GM18519 (cell line): ENCODE measurements around the gene LRRN4.
"Not testable (repeated sequence)": the region's sequence is repeated elsewhere in the genome, so short reads cannot be mapped to it uniquely, and the experiment has no call there.

ENCODE experiments used
- ATAC-seq: cut with Tn5 transposase; IDR thresholded peaks from one replicate; pipeline ENCODE4 v1.9.1; 2021; ENCODE audit warnings: mild to moderate bottlenecking, moderate library complexity; ENCODE audit not compliant: unreplicated experiment, low FRiP score

LRRN4 gene

GRCh38 chr20:6034134-6034969, 19.5 kb downstream of the LRRN4 start:
- no peak for ATAC-seq

- not testable (repeated sequence) for ATAC-seq
Observed at GRCh38 chr20:6032907-6033306, 21.0 kb downstream of the LRRN4 start.

- ATAC-seq = no peak
Observed at GRCh38 chr20:6030453-6031080, 23.3 kb downstream of the LRRN4 start.

GRCh38 chr20:6029538-6029937, 24.3 kb downstream of the LRRN4 start:
- no peak for ATAC-seq

- no peak for ATAC-seq
Observed at GRCh38 chr20:6028818-6029217, 25.0 kb downstream of the LRRN4 start.

- ATAC-seq = no peak
Observed at GRCh38 chr20:6026051-6026450, 27.8 kb downstream of the LRRN4 start.

- no peak for ATAC-seq
Observed at GRCh38 chr20:6024768-6025167, 29.1 kb downstream of the LRRN4 start.

GRCh38 chr20:6017880-6018279, 36.0 kb downstream of the LRRN4 start:
- no peak for ATAC-seq

- no peak for ATAC-seq
Observed at GRCh38 chr20:6017467-6017866, 36.4 kb downstream of the LRRN4 start.

- ATAC-seq = no peak
Observed at GRCh38 chr20:6014957-6015356, 38.9 kb downstream of the LRRN4 start.

GRCh38 chr20:6014017-6014416, 39.8 kb downstream of the LRRN4 start:
- no peak for ATAC-seq

- no peak for ATAC-seq
Observed at GRCh38 chr20:6012179-6012578, 41.7 kb downstream of the LRRN4 start.

GRCh38 chr20:6008254-6008653, 45.6 kb downstream of the LRRN4 start:
- ATAC-seq = no peak

- no peak for ATAC-seq
Observed at GRCh38 chr20:6007529-6008103, 46.2 kb downstream of the LRRN4 start.

GRCh38 chr20:6007094-6007528, 46.7 kb downstream of the LRRN4 start:
- ATAC-seq = no peak

- ATAC-seq = no peak
Observed at GRCh38 chr20:6006603-6006949, 47.3 kb downstream of the LRRN4 start.

- no peak for ATAC-seq
Observed at GRCh38 chr20:6000871-6001270, 53.0 kb downstream of the LRRN4 start.

- no peak for ATAC-seq
Observed at GRCh38 chr20:5999783-6000182, 54.1 kb downstream of the LRRN4 start.

- peak; percentile 92 for ATAC-seq
Observed at GRCh38 chr20:5996765-5997164, 57.1 kb downstream of the LRRN4 start.

GRCh38 chr20:5991623-5992441, 62.0 kb downstream of the LRRN4 start:
- no peak for ATAC-seq

- ATAC-seq = no peak
Observed at GRCh38 chr20:5990946-5991345, 62.9 kb downstream of the LRRN4 start.
